Activated CD8-positive, alpha-beta memory T cell treated with anti-CD3 and anti-CD28 coated beads, Interleukin-2, amount 50 U/mL, for 4 hours (primary cell): Measurements from ENCODE around the gene DGKZ.
"Not testable (repeated sequence)": the region's sequence is repeated elsewhere in the genome, so short reads cannot be mapped to it uniquely, and the experiment has no call there.

Experiments
- DNase-seq: peaks from one replicate; pipeline ENCODE4 v3.0.0-alpha.2; 2020

Gene DGKZ

DNA sequence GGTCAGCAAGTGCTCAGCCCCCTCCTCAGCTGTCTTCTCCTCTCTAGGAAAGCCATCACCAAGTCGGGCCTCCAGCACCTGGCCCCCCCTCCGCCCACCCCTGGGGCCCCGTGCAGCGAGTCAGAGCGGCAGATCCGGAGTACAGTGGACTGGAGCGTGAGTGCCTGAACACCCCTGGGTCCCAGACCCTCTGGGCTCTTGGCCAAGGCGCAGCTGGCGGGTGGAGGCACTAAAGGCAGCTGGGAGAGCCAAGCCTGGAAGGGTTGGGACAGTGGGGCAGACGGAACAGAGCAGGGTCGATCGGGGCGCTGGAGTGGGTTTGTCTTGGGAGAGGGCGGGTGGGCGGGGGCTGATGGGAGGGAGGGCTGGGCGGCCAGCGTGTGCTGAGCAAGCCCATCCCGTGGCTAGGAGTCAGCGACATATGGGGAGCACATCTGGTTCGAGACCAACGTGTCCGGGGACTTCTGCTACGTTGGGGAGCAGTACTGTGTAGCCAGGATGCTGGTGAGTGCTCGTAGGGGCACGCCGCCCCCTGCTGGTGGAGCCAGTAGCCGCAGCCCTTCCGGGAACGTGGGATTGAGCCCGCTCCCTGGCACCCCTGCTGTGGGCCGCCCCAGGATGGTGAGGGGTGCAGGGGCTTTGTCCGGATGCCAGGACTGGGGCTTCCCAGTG is 20.1 kb downstream of the DGKZ start:
- DNase-seq, result peak; percentile 82

GRCh38 chr11:46367916-46368267 is 20.6 kb downstream of the DGKZ start:
- no peak for DNase-seq

DNA sequence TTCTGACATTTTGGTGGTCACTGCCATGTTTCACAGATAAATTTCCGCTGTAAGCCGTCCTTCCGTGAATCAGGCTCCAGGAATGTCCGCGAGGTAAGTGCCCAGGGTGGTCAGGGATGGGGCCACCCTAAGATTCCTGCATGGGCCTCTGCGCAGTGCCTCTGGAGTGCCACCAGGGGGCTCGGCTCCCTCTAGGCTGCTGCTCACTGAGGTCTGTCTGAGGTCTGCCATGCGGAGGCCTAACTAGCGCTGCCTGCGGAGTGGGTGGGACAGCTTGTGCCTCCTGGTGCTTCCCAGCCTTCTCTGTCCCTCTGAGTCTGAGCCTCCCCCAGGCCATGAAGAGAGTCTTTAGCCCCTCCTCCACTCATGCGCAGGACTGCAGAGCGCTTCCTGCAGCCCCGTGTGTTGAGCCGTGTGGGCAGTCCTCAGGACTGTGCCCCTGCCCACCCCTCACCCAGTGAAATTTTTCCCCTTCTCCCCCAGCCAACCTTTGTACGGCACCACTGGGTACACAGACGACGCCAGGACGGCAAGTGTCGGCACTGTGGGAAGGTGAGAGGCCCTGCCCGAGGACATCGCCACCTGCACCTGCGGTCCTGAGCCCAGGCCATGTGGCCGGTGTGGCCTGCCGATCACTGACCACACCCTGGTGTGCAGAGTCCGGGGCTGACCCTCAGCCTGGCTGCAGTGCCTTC is 22.3 kb downstream of the DGKZ start:
- DNase-seq, result peak; percentile 60

DNA sequence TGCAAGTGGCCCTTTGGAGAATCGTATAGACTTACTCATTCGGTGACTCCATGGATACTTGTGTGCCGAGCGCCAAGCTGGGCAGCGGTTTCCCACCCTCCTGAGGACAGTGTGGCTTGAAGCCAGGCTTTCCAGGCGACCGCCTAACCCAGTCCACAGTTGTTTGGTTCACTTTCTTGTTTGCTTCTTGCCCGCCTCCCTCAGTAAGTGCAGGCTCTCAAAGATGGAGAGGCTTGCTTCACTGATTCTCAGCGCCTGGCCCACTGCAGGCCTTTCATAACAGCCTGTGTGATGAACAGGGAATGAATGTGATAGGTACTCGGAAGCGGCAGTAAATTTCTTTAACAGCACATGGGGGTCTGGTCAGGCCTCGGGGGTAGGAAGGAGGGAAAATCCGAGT is 23.0 kb downstream of the DGKZ start:
- DNase-seq, result no peak

- DNase-seq, result not testable (repeated sequence)
Measured at GRCh38 chr11:46371262-46371661, 24.0 kb downstream of the DGKZ start.

DNA sequence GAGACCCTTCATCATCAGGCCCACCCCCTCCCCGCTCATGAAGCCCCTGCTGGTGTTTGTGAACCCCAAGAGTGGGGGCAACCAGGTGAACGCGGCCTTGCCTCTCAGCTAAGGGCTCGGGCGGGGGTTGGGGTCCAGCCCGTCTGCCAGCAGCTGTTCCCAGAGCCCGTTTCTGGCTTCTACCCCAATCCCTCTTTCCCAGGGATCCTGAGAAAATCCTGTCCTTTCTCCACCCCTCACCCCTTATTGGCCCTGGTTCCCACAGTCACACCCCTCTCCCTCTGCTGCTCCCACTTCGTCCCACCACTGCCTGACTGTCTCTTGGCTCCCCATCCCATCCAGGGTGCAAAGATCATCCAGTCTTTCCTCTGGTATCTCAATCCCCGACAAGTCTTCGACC is 24.8 kb downstream of the DGKZ start:
- DNase-seq, result no peak

DNA sequence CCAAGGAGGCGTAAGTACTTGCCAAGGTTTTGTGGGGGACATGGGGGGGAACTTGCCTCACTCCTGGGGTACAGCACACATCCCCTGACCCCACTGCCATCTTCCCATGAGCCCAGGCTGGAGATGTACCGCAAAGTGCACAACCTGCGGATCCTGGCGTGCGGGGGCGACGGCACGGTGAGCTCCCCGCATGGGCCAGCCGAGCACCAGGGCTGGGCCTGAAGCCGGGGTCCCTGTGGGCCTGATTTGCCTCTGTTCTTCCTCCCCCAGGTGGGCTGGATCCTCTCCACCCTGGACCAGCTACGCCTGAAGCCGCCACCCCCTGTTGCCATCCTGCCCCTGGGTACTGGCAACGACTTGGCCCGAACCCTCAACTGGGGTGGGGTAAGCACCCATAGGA is 25.2 kb downstream of the DGKZ start:
- not testable (repeated sequence) for DNase-seq

DNA sequence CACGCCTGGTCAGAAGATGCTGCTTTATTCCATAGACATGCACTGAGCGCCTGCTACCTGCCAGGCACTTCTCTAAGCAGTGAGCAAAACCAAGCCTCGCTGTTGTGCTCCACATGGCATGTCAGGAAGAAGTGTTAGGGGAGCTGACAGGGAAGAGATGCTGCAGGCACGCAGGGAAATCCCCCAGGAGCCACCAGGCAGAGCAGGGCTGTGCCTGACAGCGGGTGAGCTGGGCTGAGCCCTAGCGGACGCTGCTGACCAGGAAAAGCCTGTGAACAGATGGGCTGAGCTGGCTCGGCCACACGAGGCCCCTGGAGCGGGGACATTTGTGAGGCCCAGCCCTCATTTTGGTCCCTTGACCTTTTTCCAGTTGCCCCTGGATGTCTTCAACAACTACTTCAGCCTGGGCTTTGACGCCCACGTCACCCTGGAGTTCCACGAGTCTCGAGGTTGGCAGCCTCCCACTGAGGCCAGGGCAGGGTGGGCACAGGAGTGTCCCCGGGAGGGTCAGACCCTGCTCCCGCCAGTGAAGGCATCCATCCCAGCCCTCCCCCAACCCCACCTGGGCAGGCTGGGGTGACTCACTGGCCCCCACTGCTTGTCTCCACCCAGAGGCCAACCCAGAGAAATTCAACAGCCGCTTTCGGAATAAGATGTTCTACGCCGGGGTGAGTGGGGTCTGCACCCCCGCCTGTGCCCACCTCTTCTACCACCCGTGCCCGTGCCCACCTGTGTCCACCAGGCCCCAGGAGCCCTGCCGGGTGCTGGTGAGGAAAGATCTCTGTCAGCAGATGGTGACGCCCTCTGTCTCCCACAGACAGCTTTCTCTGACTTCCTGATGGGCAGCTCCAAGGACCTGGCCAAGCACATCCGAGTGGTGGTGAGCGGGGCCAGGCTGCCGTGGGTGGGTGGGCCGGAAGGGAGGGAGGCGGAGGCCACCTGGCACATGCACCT is 26.8 kb downstream of the DGKZ start:
- no peak for DNase-seq

DNA sequence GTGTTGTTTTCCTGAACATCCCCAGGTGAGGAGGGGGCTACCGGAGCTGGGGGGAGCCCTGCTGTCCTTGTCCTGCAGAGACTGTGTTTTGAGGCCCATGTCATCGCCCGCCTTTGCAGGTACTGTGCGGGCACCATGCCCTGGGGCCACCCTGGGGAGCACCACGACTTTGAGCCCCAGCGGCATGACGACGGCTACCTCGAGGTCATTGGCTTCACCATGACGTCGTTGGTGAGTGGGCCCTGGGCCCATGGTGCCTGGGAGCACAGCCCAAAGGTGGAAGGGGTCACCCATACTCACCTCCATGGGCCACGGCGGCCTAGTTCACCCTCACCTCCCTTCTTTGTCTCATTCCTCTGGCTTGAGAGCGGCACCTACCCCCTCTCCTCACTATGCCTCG is 27.6 kb downstream of the DGKZ start:
- no peak for DNase-seq

- DNase-seq, result no peak
Measured at GRCh38 chr11:46375392-46376101, 28.3 kb downstream of the DGKZ start.

DNA sequence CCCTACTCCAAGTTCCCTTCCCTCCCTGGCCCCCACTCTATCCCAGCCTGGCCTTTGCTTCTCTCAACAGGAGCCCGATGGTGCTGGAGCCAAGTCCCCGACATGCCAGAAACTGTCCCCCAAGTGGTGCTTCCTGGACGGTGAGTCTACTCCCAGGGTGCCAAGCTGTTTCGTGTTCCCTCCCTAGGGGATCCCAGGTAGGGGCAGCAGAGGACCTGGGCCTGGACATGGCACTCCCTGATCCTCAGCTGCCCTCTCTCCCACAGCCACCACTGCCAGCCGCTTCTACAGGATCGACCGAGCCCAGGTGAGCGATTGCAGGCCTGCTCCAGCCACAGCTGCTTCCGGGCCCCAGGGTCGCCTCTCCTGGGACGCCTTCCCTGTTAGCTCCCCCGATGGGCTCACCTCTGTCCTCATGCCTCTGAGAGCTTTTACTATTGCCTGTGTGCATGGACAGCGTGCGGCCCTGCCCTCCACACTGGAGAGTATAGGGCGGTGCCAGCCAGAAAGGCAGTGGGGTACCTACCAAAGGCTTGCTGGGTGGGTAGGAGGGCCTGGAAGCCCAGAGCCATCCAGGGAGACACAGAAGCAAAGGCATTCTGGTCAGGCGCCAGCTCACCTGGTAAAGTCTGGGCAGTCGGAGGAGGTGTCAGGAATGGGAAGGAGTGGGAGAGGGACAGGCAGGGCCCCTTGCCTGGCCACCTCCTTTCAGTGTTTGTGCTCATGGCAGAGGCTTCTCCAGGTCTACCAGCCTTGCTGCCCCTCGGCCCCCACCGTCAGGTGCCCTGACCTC is 29.2 kb downstream of the DGKZ start:
- DNase-seq, result no peak

DNA sequence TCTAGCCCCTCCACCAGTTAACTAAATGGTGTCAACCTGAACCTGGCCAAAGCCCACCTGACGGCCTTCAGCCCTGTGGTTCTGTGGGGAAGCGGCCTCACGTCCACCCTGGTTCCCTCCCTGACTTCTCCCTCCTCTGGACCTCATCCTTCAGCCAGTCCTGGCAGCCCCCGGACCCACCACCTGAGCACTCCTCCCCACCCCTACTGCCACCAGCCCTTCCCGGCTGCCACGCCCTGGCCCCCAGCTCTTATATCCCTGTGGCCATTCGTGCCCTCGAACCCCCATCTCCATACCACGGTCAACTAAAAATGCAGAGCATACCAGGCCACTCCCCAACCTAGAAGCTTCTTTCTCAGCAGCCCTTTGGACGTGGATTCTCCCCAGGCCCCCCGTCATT is 30.0 kb downstream of the DGKZ start:
- DNase-seq, result no peak

DNA sequence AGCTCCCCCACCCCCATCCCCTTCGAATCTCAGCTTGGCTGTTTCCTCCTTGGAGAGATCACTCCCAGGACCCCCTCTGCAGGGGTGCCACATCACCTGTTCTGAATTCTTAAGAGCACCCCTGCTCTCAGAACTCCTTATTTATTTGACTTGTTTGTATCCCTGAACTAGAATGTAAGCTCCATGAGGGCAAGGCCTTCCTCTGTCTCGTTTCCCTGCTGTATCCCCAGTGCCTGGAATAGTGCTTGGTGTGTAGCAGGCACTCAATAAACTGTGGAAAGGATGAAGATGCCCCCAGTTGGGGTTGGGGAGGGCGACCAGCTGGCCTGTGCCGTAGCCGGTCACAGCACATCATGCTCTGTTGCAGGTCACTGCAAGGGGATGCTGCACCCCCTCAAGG is 30.6 kb downstream of the DGKZ start:
- no peak for DNase-seq

GRCh38 chr11:46378296-46378695 is 31.0 kb downstream of the DGKZ start:
- DNase-seq, result no peak

DNA sequence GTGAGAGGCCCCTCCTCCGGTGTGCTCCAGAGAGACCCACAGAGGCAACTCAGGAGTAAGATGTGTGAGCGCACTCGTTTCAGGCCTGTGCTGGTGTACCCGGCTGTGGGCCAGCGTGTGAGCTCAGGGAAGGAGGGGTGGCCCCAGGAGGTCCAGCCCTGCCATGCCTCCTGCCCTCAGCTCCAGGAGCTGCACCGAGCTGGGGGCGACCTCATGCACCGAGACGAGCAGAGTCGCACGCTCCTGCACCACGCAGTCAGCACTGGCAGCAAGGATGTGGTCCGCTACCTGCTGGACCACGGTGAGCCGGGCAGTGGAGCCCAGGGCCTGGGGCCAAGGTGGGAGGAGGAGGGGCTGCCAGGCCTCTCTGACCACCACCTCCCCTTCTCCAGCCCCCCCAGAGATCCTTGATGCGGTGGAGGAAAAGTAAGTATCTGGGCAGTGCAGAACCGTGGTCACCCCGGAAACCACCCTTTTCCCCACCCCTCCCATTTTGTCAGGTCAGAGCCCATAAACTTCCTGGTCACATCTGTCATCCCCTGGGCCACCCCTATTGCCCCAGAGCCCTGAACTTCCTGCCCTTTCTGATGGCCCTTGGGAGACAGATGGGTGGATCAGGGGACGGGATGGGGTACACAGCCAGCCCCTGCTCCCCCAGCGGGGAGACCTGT is 31.7 kb downstream of the DGKZ start:
- no peak for DNase-seq

DNA sequence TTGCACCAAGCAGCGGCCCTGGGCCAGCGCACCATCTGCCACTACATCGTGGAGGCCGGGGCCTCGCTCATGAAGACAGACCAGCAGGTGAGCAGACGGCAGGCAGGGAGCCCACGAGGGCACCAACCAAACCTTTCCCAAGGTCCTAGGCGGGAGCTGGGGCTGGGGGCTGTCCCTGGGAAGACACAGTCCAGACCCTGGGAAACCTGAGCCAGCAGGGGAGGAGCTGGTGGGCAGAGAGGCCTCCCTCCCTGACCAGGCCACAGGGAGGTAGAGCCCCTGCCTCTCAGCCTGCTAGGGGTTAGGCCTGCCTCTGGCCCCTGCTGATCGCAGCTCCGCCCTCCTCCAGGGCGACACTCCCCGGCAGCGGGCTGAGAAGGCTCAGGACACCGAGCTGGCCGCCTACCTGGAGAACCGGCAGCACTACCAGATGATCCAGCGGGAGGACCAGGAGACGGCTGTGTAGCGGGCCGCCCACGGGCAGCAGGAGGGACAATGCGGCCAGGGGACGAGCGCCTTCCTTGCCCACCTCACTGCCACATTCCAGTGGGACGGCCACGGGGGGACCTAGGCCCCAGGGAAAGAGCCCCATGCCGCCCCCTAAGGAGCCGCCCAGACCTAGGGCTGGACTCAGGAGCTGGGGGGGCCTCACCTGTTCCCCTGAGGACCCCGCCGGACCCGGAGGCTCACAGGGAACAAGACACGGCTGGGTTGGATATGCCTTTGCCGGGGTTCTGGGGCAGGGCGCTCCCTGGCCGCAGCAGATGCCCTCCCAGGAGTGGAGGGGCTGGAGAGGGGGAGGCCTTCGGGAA is 32.4 kb downstream of the DGKZ start:
- not testable (repeated sequence) for DNase-seq

GRCh38 chr11:46380340-46381047 is 33.2 kb downstream of the DGKZ start:
- peak; percentile 56 for DNase-seq

DNA sequence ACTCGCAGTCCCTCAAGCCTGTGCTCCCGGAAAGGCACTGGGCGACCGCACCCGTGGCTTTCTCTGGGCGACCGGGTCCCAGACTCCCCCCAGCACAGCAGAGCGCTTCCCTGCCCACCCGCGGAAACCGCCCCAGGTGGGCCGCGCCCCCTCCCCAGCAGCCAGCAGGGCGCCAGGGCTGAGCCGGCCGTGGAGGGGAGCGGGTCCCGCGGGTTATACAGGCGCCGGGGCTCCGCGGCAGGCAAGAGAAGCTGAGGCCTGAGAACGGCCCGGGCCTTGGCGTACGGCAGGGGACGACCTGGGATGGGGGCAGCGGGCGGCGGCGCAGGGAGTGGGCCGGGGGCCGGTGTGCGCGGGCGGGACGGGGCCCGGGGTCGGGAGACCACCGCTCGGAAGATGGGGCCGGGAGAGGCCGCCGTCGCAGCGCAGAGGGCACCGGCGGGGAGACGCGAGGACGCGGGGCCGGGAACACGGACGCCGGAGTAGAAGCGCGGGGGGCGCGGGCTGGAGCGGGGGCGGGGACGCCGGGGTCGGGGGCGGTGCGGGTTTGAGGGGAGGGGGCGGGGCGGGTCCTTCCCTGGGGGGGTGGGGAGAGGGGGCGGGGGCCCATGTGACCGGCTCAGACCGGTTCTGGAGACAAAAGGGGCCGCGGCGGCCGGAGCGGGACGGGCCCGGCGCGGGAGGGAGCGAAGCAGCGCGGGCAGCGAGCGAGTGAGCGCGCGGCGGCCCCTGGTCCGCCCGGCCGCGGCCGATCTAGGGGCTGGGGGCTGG is 34.0 kb downstream of the DGKZ start, which contains the start of gene MDK:
MDK (plus strand) TSS at position 622 of the 771 bp plus-strand sequence. CDS start 389 bp downstream, outside the sequence.
- no peak for DNase-seq
